Measurements from ENCODE around the gene TUBD1. TPM values are rescaled to one million over a fixed set of nuclear protein-coding genes. Genes with fewer than 3 reads are reported as not detected.
"Not testable (repeated sequence)": the region's sequence is repeated elsewhere in the genome, so short reads cannot be mapped to it uniquely, and the experiment has no call there.

TUBD1 gene
- polyA plus RNA-seq, 1 experiment: 5.1 TPM

DNA sequence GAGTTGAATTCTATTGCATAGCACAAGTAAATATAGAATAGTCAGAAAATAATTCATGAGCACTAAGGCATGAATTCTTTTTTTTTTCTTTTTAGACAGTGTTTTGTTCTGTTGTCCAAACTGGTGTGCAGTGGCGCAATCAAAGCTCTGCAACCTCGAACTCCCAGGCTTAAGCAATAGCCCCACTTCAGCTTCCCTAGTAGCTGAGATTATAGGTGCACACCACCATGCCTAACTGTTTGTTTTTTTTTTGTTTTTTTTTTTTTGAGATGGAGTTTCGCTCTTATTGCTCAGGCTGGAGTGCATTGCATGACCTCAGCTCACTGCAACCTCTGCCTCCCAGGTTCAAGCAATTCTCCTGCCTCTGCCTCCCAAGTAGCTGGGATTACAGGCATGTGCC lies 16.6 kb downstream of the TUBD1 start:
- TF ChIP-seq, protein P1, sequence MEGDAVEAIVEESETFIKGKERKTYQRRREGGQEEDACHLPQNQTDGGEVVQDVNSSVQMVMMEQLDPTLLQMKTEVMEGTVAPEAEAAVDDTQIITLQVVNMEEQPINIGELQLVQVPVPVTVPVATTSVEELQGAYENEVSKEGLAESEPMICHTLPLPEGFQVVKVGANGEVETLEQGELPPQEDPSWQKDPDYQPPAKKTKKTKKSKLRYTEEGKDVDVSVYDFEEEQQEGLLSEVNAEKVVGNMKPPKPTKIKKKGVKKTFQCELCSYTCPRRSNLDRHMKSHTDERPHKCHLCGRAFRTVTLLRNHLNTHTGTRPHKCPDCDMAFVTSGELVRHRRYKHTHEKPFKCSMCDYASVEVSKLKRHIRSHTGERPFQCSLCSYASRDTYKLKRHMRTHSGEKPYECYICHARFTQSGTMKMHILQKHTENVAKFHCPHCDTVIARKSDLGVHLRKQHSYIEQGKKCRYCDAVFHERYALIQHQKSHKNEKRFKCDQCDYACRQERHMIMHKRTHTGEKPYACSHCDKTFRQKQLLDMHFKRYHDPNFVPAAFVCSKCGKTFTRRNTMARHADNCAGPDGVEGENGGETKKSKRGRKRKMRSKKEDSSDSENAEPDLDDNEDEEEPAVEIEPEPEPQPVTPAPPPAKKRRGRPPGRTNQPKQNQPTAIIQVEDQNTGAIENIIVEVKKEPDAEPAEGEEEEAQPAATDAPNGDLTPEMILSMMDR (IDR thresholded peaks at IDR 0.05; ENCODE audit: low read depth, low read length): no peak
- H3K4me3 ChIP-seq (ENCODE audit: low read depth, low read length): no peak overlapping the region
- H3K27ac ChIP-seq (ENCODE audit: low read depth, low read length): no peak overlapping the region
- DNase-seq (ENCODE audit: low read depth, low spot score): no peak
- ChIA-PET CTCF (interaction anchor here (0.6 to 0.7 kb wide), 2 partner anchors 38 to 73 kb away, joined by 3 read pairs; no protein-coding TSS in a partner anchor), POLR2A (interaction anchor here (0.6 kb wide), 1 partner anchor 29 kb away, joined by 4 read pairs; no protein-coding TSS in a partner anchor)
- H3K27me3 ChIP-seq (ENCODE audit: control insufficient read depth, insufficient read depth, low read length): no peaks in the 10 kb centered on the region
- H3K9me3 ChIP-seq (ENCODE audit: control insufficient read depth, insufficient read depth, low read length): no peaks in the 10 kb centered on the region

DNA sequence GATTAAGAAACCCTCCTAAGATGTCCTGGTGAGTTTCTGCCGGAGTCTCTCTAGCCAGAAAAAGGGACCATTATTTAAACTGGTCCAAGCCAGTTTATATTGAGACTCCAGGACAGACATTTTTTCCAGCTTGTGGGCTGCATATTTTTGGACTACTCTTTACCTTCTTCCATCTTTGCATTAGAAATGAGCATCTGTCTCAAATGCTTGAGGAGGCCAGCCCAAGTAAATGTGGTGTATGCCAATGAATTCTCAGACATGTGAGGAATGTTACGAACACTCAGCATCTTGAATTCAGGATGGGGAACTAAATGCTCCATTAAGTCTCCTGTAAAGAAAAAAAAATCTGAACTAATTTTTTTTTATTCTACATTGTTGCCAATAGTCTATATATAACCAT lies 18.4 kb downstream of the TUBD1 start:
- no peaks in the 10 kb centered on the region for H3K27me3 ChIP-seq (ENCODE audit: control insufficient read depth, insufficient read depth, low read length)
- DNase-seq (ENCODE audit: low read depth, low spot score): no peak
- H3K27ac ChIP-seq (ENCODE audit: low read depth, low read length): no peak overlapping the region
- CTCF ChIA-PET: interaction anchor here (1.1 kb wide), 1 partner anchor 40 kb away, joined by 3 read pairs; no protein-coding TSS in a partner anchor
- TF ChIP-seq, protein P1 (IDR thresholded peaks at IDR 0.05; ENCODE audit: low read depth, low read length): no peak
- no peak overlapping the region for H3K4me3 ChIP-seq (ENCODE audit: low read depth, low read length)
- POLR2A ChIA-PET: no interaction called here
- no peaks in the 10 kb centered on the region for H3K9me3 ChIP-seq (ENCODE audit: control insufficient read depth, insufficient read depth, low read length)

DNA sequence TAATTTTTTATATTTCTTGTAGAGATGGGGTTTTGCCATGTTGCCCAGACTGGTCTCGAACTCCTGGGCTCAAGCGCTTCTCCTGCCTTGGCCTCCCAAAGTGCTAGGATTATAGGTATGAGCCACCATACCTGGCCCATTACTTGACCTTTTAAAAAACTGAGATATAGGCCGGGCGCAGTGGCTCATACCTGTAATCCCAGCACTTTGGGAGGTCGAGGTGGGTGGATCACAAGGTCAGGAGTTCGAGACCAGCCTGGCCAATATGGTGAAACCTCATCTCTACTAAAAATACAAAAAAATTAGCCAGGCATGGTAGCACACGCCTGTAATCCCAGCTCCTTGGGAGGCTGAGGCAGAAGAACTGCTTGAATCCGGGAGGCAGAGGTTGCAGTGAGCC lies 19.3 kb downstream of the TUBD1 start:
- H3K27ac ChIP-seq (ENCODE audit: low read depth, low read length); H3K4me3 ChIP-seq (ENCODE audit: low read depth, low read length); H3K27me3 ChIP-seq (ENCODE audit: control insufficient read depth, insufficient read depth, low read length); POLR2A ChIA-PET; DNase-seq (ENCODE audit: low read depth, low spot score); H3K9me3 ChIP-seq (ENCODE audit: control insufficient read depth, insufficient read depth, low read length): not testable (repeated sequence)
- CTCF ChIA-PET: interaction anchor here (0.6 to 1.3 kb wide), 2 partner anchors 14 to 173 kb away, joined by 3 to 7 read pairs; no protein-coding TSS in a partner anchor

DNA sequence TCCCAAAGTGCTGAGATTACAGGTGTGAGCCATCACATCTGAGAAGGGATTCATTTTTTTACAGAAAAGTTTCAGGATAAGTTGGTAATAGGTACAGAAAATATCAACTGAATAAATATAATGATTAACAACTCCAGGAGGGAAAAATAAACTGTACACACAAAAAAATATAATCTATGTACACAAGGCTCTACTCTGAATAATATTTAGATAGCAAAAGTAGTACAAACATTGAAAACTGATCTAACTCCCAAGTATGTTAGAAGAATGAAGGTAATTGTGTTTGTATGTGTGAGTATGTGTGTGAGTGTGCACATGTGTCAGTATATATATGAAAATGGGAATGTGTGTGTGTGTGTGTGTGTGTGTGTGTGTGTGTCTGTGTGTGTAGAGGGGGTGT lies 20.4 kb downstream of the TUBD1 start:
- POLR2A ChIA-PET: no interaction called here

DNA sequence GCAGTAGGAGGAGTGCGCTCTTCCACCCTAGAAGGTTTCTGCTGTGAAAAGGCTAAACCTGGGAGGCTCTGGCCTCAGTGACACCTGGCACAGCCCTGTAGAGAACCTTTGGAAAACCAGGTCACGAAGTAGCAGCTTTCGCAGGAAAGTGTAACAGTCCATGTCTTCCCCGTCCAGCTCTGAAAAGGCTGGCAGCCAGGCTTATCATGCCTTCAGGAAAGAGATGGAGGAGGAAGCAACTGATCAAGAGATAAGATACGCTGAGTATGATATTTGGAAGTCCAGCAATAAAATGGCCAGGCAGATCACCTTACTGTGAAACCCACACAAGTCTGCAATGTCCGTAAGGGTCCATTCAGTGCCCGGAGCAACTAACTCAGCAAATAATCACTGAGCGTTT lies 22.3 kb downstream of the TUBD1 start:
- no peak for DNase-seq (ENCODE audit: low read depth, low spot score)
- Histone ChIP-seq H3K27me3 (ENCODE audit: control insufficient read depth, insufficient read depth, low read length) (no peaks in the 10 kb centered on the region), H3K27ac (ENCODE audit: low read depth, low read length) (no peak overlapping the region), H3K9me3 (ENCODE audit: control insufficient read depth, insufficient read depth, low read length) (no peaks in the 10 kb centered on the region), H3K4me3 (ENCODE audit: low read depth, low read length) (no peak overlapping the region)
- POLR2A ChIA-PET: no interaction called here
- CTCF ChIA-PET: interaction anchor here (2.0 kb wide), 1 partner anchor 10 kb away, joined by 5 read pairs; no protein-coding TSS in a partner anchor
- TF ChIP-seq, protein P1 (IDR thresholded peaks at IDR 0.05; ENCODE audit: low read depth, low read length): no peak

More for the DNA sequence above, 20.4 kb downstream of the TUBD1 start:
- DNase-seq (ENCODE audit: low read depth, low spot score): no peak
- CTCF ChIA-PET: interaction anchor here (0.6 to 2.0 kb wide), 3 partner anchors 13 to 101 kb away, joined by 3 to 7 read pairs (median 6); no protein-coding TSS in a partner anchor
- no peaks in the 10 kb centered on the region for H3K9me3 ChIP-seq (ENCODE audit: control insufficient read depth, insufficient read depth, low read length)
- H3K27me3 ChIP-seq (ENCODE audit: control insufficient read depth, insufficient read depth, low read length): no peaks in the 10 kb centered on the region
- no peak overlapping the region for H3K27ac ChIP-seq (ENCODE audit: low read depth, low read length)
- no peak overlapping the region for H3K4me3 ChIP-seq (ENCODE audit: low read depth, low read length)
- TF ChIP-seq, protein P1 (IDR thresholded peaks at IDR 0.05; ENCODE audit: low read depth, low read length): no peak

All from AG04450 (cell line).